GM06990 (cell line): Measurements from ENCODE around the gene APLN.

Source experiments
- DNase-seq: peaks from one replicate; pipeline ENCODE4 v3.0.0-alpha.2; 2011; ENCODE audit not compliant: insufficient read length; ENCODE audit errors: extremely low read depth
- H3K27me3 ChIP-seq: replicated peaks from 2 replicates; pipeline ENCODE4 v1.6.0; 2011; ENCODE audit warnings: low read length; ENCODE audit not compliant: control insufficient read depth, insufficient read depth
- H3K36me3 ChIP-seq: 2 replicates; pipeline ENCODE4 v1.5.1; 2011; ENCODE audit warnings: low read length; ENCODE audit not compliant: control insufficient read depth, insufficient read depth
- H3K4me3 ChIP-seq: replicated peaks from 2 replicates; pipeline ENCODE4 v1.5.1; 2011; ENCODE audit warnings: low read depth, mild to moderate bottlenecking, control low read depth, low read length
- CTCF ChIP-seq: IDR thresholded peaks from 2 replicates; pipeline ENCODE4 v1.5.1; 2011; ENCODE audit warnings: low read length, control low read depth, mild to moderate bottlenecking, inconsistent platforms; ENCODE audit not compliant: insufficient read depth, poor library complexity, severe bottlenecking

APLN gene

GRCh38 chrX:129693354-129693753 lies 38.6 kb upstream of the APLN start:
- Histone ChIP-seq H3K27me3 (no peaks in the 10 kb centered on the region; the same call in 1 of the 2 replicates), H3K4me3 (no peak overlapping the region), H3K36me3 (no peaks in the 10 kb centered on the region)
- no peak for DNase-seq
- no peak for TF ChIP-seq CTCF

- Histone ChIP-seq H3K4me3 (no peak overlapping the region), H3K36me3 (no peaks in the 10 kb centered on the region), H3K27me3 (no peaks in the 10 kb centered on the region; the same call in 1 of the 2 replicates)
- no peak for DNase-seq
- TF ChIP-seq CTCF, result no peak
Measured at GRCh38 chrX:129690435-129690834, 35.7 kb upstream of the APLN start.

- H3K27me3 ChIP-seq, result no peaks in the 10 kb centered on the region; the same call in 1 of the 2 replicates
- no peak overlapping the region for H3K4me3 ChIP-seq
- TF ChIP-seq CTCF, result no peak
- DNase-seq, result no peak
- no peaks in the 10 kb centered on the region for H3K36me3 ChIP-seq
Measured at GRCh38 chrX:129689796-129690195, 35.0 kb upstream of the APLN start.

- no peak for DNase-seq
- Histone ChIP-seq H3K27me3 (no peaks in the 10 kb centered on the region), H3K4me3 (no peak overlapping the region), H3K36me3 (no peaks in the 10 kb centered on the region)
- no peak for TF ChIP-seq CTCF
Measured at GRCh38 chrX:129688097-129688496, 33.3 kb upstream of the APLN start.

GRCh38 chrX:129686422-129686948 lies 31.7 kb upstream of the APLN start:
- no peak for DNase-seq
- no peak overlapping the region for H3K4me3 ChIP-seq
- no peaks in the 10 kb centered on the region for H3K36me3 ChIP-seq
- no peaks in the 10 kb centered on the region for H3K27me3 ChIP-seq
- no peak for TF ChIP-seq CTCF

GRCh38 chrX:129682979-129683378 lies 28.2 kb upstream of the APLN start:
- Histone ChIP-seq H3K4me3 (no peak overlapping the region), H3K36me3 (no peaks in the 10 kb centered on the region), H3K27me3 (no peaks in the 10 kb centered on the region)
- TF ChIP-seq CTCF, result no peak
- DNase-seq, result no peak
